HEK293 (cell line): ENCODE data around the gene ATP2A3.

Experiments
- GLIS1 ChIP-seq: fragments of 450-650 bp; formaldehyde crosslinking; IDR thresholded peaks from 2 replicates; pipeline ENCODE4 v1.5.1; 2016; ENCODE audit warnings: missing biosample characterization, missing genetic modification characterization
- KLF10 ChIP-seq: fragments of 450-650 bp; IDR thresholded peaks from 2 replicates; pipeline ENCODE4 v1.5.1; 2018; ENCODE audit warnings: missing biosample characterization, mild to moderate bottlenecking, missing genetic modification characterization
- OSR2 ChIP-seq: fragments of 450-650 bp; formaldehyde crosslinking; IDR thresholded peaks from 2 replicates; pipeline ENCODE4 v1.5.1; 2016; ENCODE audit warnings: missing biosample characterization, missing genetic modification characterization
- PRDM4 ChIP-seq: fragments of 450-650 bp; formaldehyde crosslinking; IDR thresholded peaks from 2 replicates; pipeline ENCODE4 v1.5.1; 2017; ENCODE audit warnings: missing biosample characterization, missing genetic modification characterization
- REST ChIP-seq: fragments of 450-650 bp; formaldehyde crosslinking; IDR thresholded peaks from 2 replicates; pipeline ENCODE4 v1.5.1; 2016; ENCODE audit warnings: missing biosample characterization, missing genetic modification characterization
- SP2 ChIP-seq: fragments of 450-650 bp; formaldehyde crosslinking; IDR thresholded peaks from 2 replicates; pipeline ENCODE4 v1.5.1; 2016; ENCODE audit warnings: missing biosample characterization, missing genetic modification characterization
- ZBTB48 ChIP-seq: fragments of 450-650 bp; formaldehyde crosslinking; IDR thresholded peaks from 2 replicates; pipeline ENCODE4 v1.5.1; 2016; ENCODE audit warnings: missing biosample characterization, missing genetic modification characterization
- ZBTB8A ChIP-seq: fragments of 450-650 bp; formaldehyde crosslinking; IDR thresholded peaks from 2 replicates; pipeline ENCODE4 v1.5.1; 2016; ENCODE audit warnings: missing biosample characterization, missing genetic modification characterization
- ZFHX2 ChIP-seq: fragments of 450-650 bp; formaldehyde crosslinking; conservative IDR thresholded peaks from 2 replicates; pipeline ENCODE4 v1.5.1; 2016; ENCODE audit warnings: missing biosample characterization, missing genetic modification characterization
- ZFP41 ChIP-seq: fragments of 450-650 bp; formaldehyde crosslinking; IDR thresholded peaks from 2 replicates; pipeline ENCODE4 v1.5.1; 2016; ENCODE audit warnings: missing biosample characterization, missing genetic modification characterization, borderline replicate concordance
- ZNF146 ChIP-seq: fragments of 450-650 bp; formaldehyde crosslinking; IDR thresholded peaks from 2 replicates; pipeline ENCODE4 v1.5.1; 2016; ENCODE audit warnings: missing biosample characterization, missing genetic modification characterization
- ZNF518A ChIP-seq: fragments of 450-650 bp; formaldehyde crosslinking; conservative IDR thresholded peaks from 2 replicates; pipeline ENCODE4 v1.5.1; 2016; ENCODE audit warnings: low read depth, missing biosample characterization, missing genetic modification characterization
- ZNF660 ChIP-seq: fragments of 450-650 bp; IDR thresholded peaks from 2 replicates; pipeline ENCODE4 v1.5.1; 2018; ENCODE audit warnings: missing biosample characterization, mild to moderate bottlenecking, missing genetic modification characterization
- ZNF785 ChIP-seq: fragments of 450-650 bp; formaldehyde crosslinking; IDR thresholded peaks from 2 replicates; pipeline ENCODE4 v1.5.1; 2016; ENCODE audit warnings: missing biosample characterization, missing genetic modification characterization

ATP2A3 gene

GRCh38 chr17:3890082-3890877, 74.0 kb downstream of the ATP2A3 start (continued):
- TF ChIP-seq PRDM4 (tag by site-specific recombination) = peak; percentile 95
- TF ChIP-seq GLIS1 = peak; percentile 100
- TF ChIP-seq ZBTB8A (tag by site-specific recombination) = peak; percentile 99
- TF ChIP-seq ZFHX2 (tag by site-specific recombination) = peak; percentile 99
- TF ChIP-seq KLF10 = peak; percentile 97
- peak; percentile 96 for TF ChIP-seq ZNF146 (tag by site-specific recombination)
- no peak for TF ChIP-seq ZFP41 (tag by site-specific recombination)
- peak; percentile 83 for TF ChIP-seq SP2
- TF ChIP-seq REST (tag by site-specific recombination) = 0 out of 2 replicates have a peak, but pooled peaks have one; percentile 47
- peak; percentile 44; the same call in 1 of the 2 replicates for TF ChIP-seq ZNF518A (tag by site-specific recombination)
- peak; percentile 96 for TF ChIP-seq ZNF785 (tag by site-specific recombination)
- peak; percentile 91 for TF ChIP-seq ZNF660 (tag by site-specific recombination)
- peak; percentile 84 for TF ChIP-seq ZBTB48 (tag by site-specific recombination)
- TF ChIP-seq OSR2 (tag by site-specific recombination) = peak; percentile 100
